GM12878 (cell line): ENCODE measurements around the gene PDIA4. TPM values are rescaled to one million over a fixed set of nuclear protein-coding genes. Genes with fewer than 3 reads are reported as not detected.

Experiments used
- ATF3 ChIP-seq: IDR thresholded peaks from 2 replicates; pipeline ENCODE4 v1.6.1; 2011; ENCODE audit warnings: low read depth, mild to moderate bottlenecking, low read length, moderate library complexity, borderline replicate concordance; ENCODE audit errors: extremely low read depth
- CHD1 ChIP-seq: IDR thresholded peaks from 2 replicates; pipeline ENCODE4 v1.6.1; 2012; ENCODE audit warnings: low read depth, low read length, improper control_type of control experiment
- DPF2 ChIP-seq: fragments of 450-650 bp; IDR thresholded peaks from 2 replicates; pipeline ENCODE4 v1.6.1; 2017; ENCODE audit warnings: mild to moderate bottlenecking
- FOS ChIP-seq: IDR thresholded peaks from 3 replicates; pipeline ENCODE4 v1.6.1; 2011; ENCODE audit warnings: borderline replicate concordance; ENCODE audit not compliant: insufficient read length; ENCODE audit errors: extremely low read depth
- HDAC6 ChIP-seq: fragments of 200-600 bp; sonication (generic); IDR thresholded peaks from one replicate; pipeline ENCODE4 v1.8.0; 2017; ENCODE audit warnings: antibody characterized with exemption; ENCODE audit not compliant: unreplicated experiment
- MTA2 ChIP-seq: fragments of 450-650 bp; IDR thresholded peaks from 2 replicates; pipeline ENCODE4 v1.6.1; 2016; ENCODE audit warnings: low read depth, mild to moderate bottlenecking, moderate library complexity
- MXI1 ChIP-seq: fragments of 150-350 bp; IDR thresholded peaks from 2 replicates; pipeline ENCODE4 v1.6.1; 2011; ENCODE audit warnings: low read depth, mild to moderate bottlenecking, inconsistent platforms, low read length, improper control_type of control experiment
- MYC ChIP-seq: IDR thresholded peaks from 2 replicates; pipeline ENCODE4 v1.6.1; 2011; ENCODE audit warnings: mild to moderate bottlenecking, low read length, moderate library complexity, inconsistent platforms; ENCODE audit not compliant: insufficient read depth, insufficient replicate concordance, insufficient read length, severe bottlenecking
- NKRF ChIP-seq: fragments of 450-650 bp; conservative IDR thresholded peaks from 2 replicates; pipeline ENCODE4 v1.6.1; 2017; ENCODE audit warnings: mild to moderate bottlenecking, moderate library complexity
- NRF1 ChIP-seq: conservative IDR thresholded peaks from 2 replicates; pipeline ENCODE4 v1.6.1; 2011; ENCODE audit warnings: mild to moderate bottlenecking, low read depth, low read length, improper control_type of control experiment
- PBX3 ChIP-seq: IDR thresholded peaks from 2 replicates; pipeline ENCODE4 v1.6.1; 2011; ENCODE audit warnings: mild to moderate bottlenecking, low read depth, low read length, moderate library complexity; ENCODE audit not compliant: insufficient replicate concordance
- RAD51 ChIP-seq: fragments of 450-650 bp; IDR thresholded peaks from 2 replicates; pipeline ENCODE4 v1.6.1; 2016; ENCODE audit warnings: moderate library complexity, mild to moderate bottlenecking, inconsistent platforms
- RCOR1 ChIP-seq: conservative IDR thresholded peaks from 2 replicates; pipeline ENCODE4 v1.6.1; 2012; ENCODE audit warnings: low read depth, low read length, improper control_type of control experiment
- SMARCA5 ChIP-seq: fragments of 450-650 bp; IDR thresholded peaks from 2 replicates; pipeline ENCODE4 v1.6.1; 2017; ENCODE audit warnings: mild to moderate bottlenecking
- USF1 ChIP-seq: IDR thresholded peaks from 2 replicates; pipeline ENCODE4 v1.6.1; 2011; ENCODE audit warnings: borderline replicate concordance, low read depth, mild to moderate bottlenecking, moderate library complexity, mixed read lengths, low read length; ENCODE audit not compliant: insufficient read depth; ENCODE audit errors: extremely low read length
- YBX1 ChIP-seq: fragments of 450-650 bp; IDR thresholded peaks from 2 replicates; pipeline ENCODE4 v1.6.1; 2016; ENCODE audit warnings: antibody characterized with exemption
- YY1 ChIP-seq: IDR thresholded peaks from 2 replicates; pipeline ENCODE4 v1.6.1; 2011; ENCODE audit warnings: low read depth, mild to moderate bottlenecking, low read length
- ZBTB40 ChIP-seq: fragments of 450-650 bp; IDR thresholded peaks from 2 replicates; pipeline ENCODE4 v1.6.1; 2016; ENCODE audit warnings: mild to moderate bottlenecking, moderate library complexity, borderline replicate concordance
- ZSCAN29 ChIP-seq: fragments of 450-650 bp; IDR thresholded peaks from 2 replicates; pipeline ENCODE4 v1.6.1; 2017; ENCODE audit warnings: mild to moderate bottlenecking, moderate library complexity
- polyA plus RNA-seq, 11 experiments: library from polyadenylated mRNA; depleted of rRNA in 4 of 11; unstranded in 6 of 11; stranded (reverse) in 5 of 11; fragments of >200 nt; fragmentation: Nextera tagmentation in 4 of 11; fragmentation: Illumina TruSeq in 1 of 11; extraction: Ambion mirVana in 4 of 11; extraction: Trizol in 1 of 11; gene quantifications; 1 replicate in 1 of 11; 2 replicates in 10 of 11; pipeline versions ENCODE4 v1.2.1 to v1.2.3, GENCODE V29; 2011 to 2016; ENCODE audit warnings: inconsistent platforms in 2 of 11, missing spikeins in 2 of 11, low read depth in 1 of 11
- total RNA-seq, 4 experiments: library from RNA; depleted of rRNA in 3 of 4; stranded (reverse); fragments of >200 nt in 3 of 4; fragmentation: Illumina TruSeq in 1 of 4; extraction: Trizol in 1 of 4; gene quantifications; 2 replicates each; pipeline versions ENCODE4 v1.2.1 to v1.2.3, GENCODE V29; 2013 to 2021

PDIA4 gene
- total and polyA plus RNA-seq, 10 of the 15 experiments (the other 5 are each of a cell fraction or from before 2014, with no cell fraction given): 7.1 to 306 (median 106) TPM

- TF ChIP-seq USF1 (no peak), NKRF (no peak), HDAC6 (no peak), FOS (no peak), ATF3 (no peak), MXI1 (no peak), PBX3 (peak; percentile 47), MYC (no peak), ZBTB40 (peak; percentile 78; the same call in 1 of the 2 replicates), NRF1 (no peak), MTA2 (no peak; the same call in 1 of the 2 replicates), SMARCA5 (peak; percentile 62; the same call in 1 of the 2 replicates), DPF2 (no peak), YY1 (0 out of 2 replicates have a peak, but pooled peaks have one; percentile 6), CHD1 (no peak), RAD51 (no peak), ZSCAN29 (peak; percentile 93), RCOR1 (no peak), YBX1 (no peak)
Measured at GRCh38 chr7:148983200-148984146, 44.8 kb downstream of the PDIA4 start (continued).
